ENCODE results near the gene OTULINL.

The OTULINL gene

GRCh38 chr5:14630671-14631070 lies 49.1 kb downstream of the OTULINL start:
- Histone ChIP-seq H3K4me3 (ENCODE audit: low read depth, low read length) (no peak overlapping the region), H3K4me1 (ENCODE audit: control insufficient read depth, insufficient read depth, low read length) (no peaks in the 10 kb centered on the region), H3K27me3 (ENCODE audit: control insufficient read depth, insufficient read depth, low read length) (no peaks in the 10 kb centered on the region), H3K27ac (ENCODE audit: low read depth, low read length) (no peak overlapping the region), H3K9me3 (ENCODE audit: control insufficient read depth, insufficient read depth, low read length) (no peaks in the 10 kb centered on the region), H3K36me3 (ENCODE audit: control insufficient read depth, insufficient read depth, low read length) (no peaks in the 10 kb centered on the region), H3K9ac (ENCODE audit: low read depth, low read length) (no peak overlapping the region)

- Histone ChIP-seq H3K27ac (ENCODE audit: low read depth, low read length) (no peak overlapping the region), H3K27me3 (ENCODE audit: control insufficient read depth, insufficient read depth, low read length) (no peaks in the 10 kb centered on the region), H3K36me3 (ENCODE audit: control insufficient read depth, insufficient read depth, low read length) (no peaks in the 10 kb centered on the region), H3K9me3 (ENCODE audit: control insufficient read depth, insufficient read depth, low read length) (no peaks in the 10 kb centered on the region), H3K4me3 (ENCODE audit: low read depth, low read length) (no peak overlapping the region), H3K9ac (ENCODE audit: low read depth, low read length) (no peak overlapping the region), H3K4me1 (ENCODE audit: control insufficient read depth, insufficient read depth, low read length) (no peaks in the 10 kb centered on the region)
Measured at GRCh38 chr5:14635656-14636055, 54.1 kb downstream of the OTULINL start.

GRCh38 chr5:14640765-14641164 lies 59.2 kb downstream of the OTULINL start:
- Histone ChIP-seq H3K4me3 (ENCODE audit: low read depth, low read length) (no peak overlapping the region), H3K27ac (ENCODE audit: low read depth, low read length) (no peak overlapping the region), H3K4me1 (ENCODE audit: control insufficient read depth, insufficient read depth, low read length) (peaks cover 6% of the 10 kb centered on the region; the same call in 1 of the 2 replicates), H3K9ac (ENCODE audit: low read depth, low read length) (no peak overlapping the region), H3K36me3 (ENCODE audit: control insufficient read depth, insufficient read depth, low read length) (no peaks in the 10 kb centered on the region), H3K9me3 (ENCODE audit: control insufficient read depth, insufficient read depth, low read length) (no peaks in the 10 kb centered on the region), H3K27me3 (ENCODE audit: control insufficient read depth, insufficient read depth, low read length) (no peaks in the 10 kb centered on the region; the same call in 1 of the 2 replicates)

GRCh38 chr5:14644623-14645237 lies 63.1 kb downstream of the OTULINL start:
- no peaks in the 10 kb centered on the region for H3K9me3 ChIP-seq (ENCODE audit: control insufficient read depth, insufficient read depth, low read length)
- H3K4me1 ChIP-seq (ENCODE audit: control insufficient read depth, insufficient read depth, low read length), result peaks cover 6% of the 10 kb centered on the region; the same call in 1 of the 2 replicates
- no peaks in the 10 kb centered on the region; the same call in 1 of the 2 replicates for H3K27me3 ChIP-seq (ENCODE audit: control insufficient read depth, insufficient read depth, low read length)
- H3K9ac ChIP-seq (ENCODE audit: low read depth, low read length), result no peak overlapping the region
- no peak overlapping the region for H3K27ac ChIP-seq (ENCODE audit: low read depth, low read length)
- H3K4me3 ChIP-seq (ENCODE audit: low read depth, low read length), result no peak overlapping the region
- H3K36me3 ChIP-seq (ENCODE audit: control insufficient read depth, insufficient read depth, low read length), result no peaks in the 10 kb centered on the region

GRCh38 chr5:14650052-14650451 lies 68.5 kb downstream of the OTULINL start:
- no peak overlapping the region for H3K9ac ChIP-seq (ENCODE audit: low read depth, low read length)
- H3K9me3 ChIP-seq (ENCODE audit: control insufficient read depth, insufficient read depth, low read length), result no peaks in the 10 kb centered on the region
- no peaks in the 10 kb centered on the region; the same call in 1 of the 2 replicates for H3K27me3 ChIP-seq (ENCODE audit: control insufficient read depth, insufficient read depth, low read length)
- H3K36me3 ChIP-seq (ENCODE audit: control insufficient read depth, insufficient read depth, low read length), result no peaks in the 10 kb centered on the region
- H3K27ac ChIP-seq (ENCODE audit: low read depth, low read length), result no peak overlapping the region
- 0 out of 2 replicates have a peak, but pooled peaks cover 1% of the 10 kb centered on the region for H3K4me1 ChIP-seq (ENCODE audit: control insufficient read depth, insufficient read depth, low read length)
- H3K4me3 ChIP-seq (ENCODE audit: low read depth, low read length), result no peak overlapping the region

- no peak overlapping the region for H3K9ac ChIP-seq (ENCODE audit: low read depth, low read length)
- H3K4me1 ChIP-seq (ENCODE audit: control insufficient read depth, insufficient read depth, low read length), result no peaks in the 10 kb centered on the region
- H3K36me3 ChIP-seq (ENCODE audit: control insufficient read depth, insufficient read depth, low read length), result no peaks in the 10 kb centered on the region
- no peaks in the 10 kb centered on the region for H3K9me3 ChIP-seq (ENCODE audit: control insufficient read depth, insufficient read depth, low read length)
- no peak overlapping the region for H3K4me3 ChIP-seq (ENCODE audit: low read depth, low read length)
- H3K27ac ChIP-seq (ENCODE audit: low read depth, low read length), result no peak overlapping the region
- no peaks in the 10 kb centered on the region for H3K27me3 ChIP-seq (ENCODE audit: control insufficient read depth, insufficient read depth, low read length)
Measured at GRCh38 chr5:14655146-14655741, 73.7 kb downstream of the OTULINL start.

- no peaks in the 10 kb centered on the region for H3K36me3 ChIP-seq (ENCODE audit: control insufficient read depth, insufficient read depth, low read length)
- no peak overlapping the region for H3K27ac ChIP-seq (ENCODE audit: low read depth, low read length)
- H3K27me3 ChIP-seq (ENCODE audit: control insufficient read depth, insufficient read depth, low read length), result no peaks in the 10 kb centered on the region
- no peak overlapping the region for H3K4me3 ChIP-seq (ENCODE audit: low read depth, low read length)
- no peak overlapping the region for H3K9ac ChIP-seq (ENCODE audit: low read depth, low read length)
- no peaks in the 10 kb centered on the region for H3K9me3 ChIP-seq (ENCODE audit: control insufficient read depth, insufficient read depth, low read length)
- no peaks in the 10 kb centered on the region for H3K4me1 ChIP-seq (ENCODE audit: control insufficient read depth, insufficient read depth, low read length)
Measured at GRCh38 chr5:14656898-14657297, 75.3 kb downstream of the OTULINL start.

- no peak overlapping the region for H3K27ac ChIP-seq (ENCODE audit: low read depth, low read length)
Measured at GRCh38 chr5:14659821-14660607, 78.4 kb downstream of the OTULINL start.

GRCh38 chr5:14660833-14661232 lies 79.2 kb downstream of the OTULINL start:
- Histone ChIP-seq H3K9me3 (ENCODE audit: control insufficient read depth, insufficient read depth, low read length) (no peaks in the 10 kb centered on the region), H3K27me3 (ENCODE audit: control insufficient read depth, insufficient read depth, low read length) (peaks cover 16% of the 10 kb centered on the region), H3K4me3 (ENCODE audit: low read depth, low read length) (no peak overlapping the region), H3K4me1 (ENCODE audit: control insufficient read depth, insufficient read depth, low read length) (peaks cover 7% of the 10 kb centered on the region; the same call in 1 of the 2 replicates), H3K9ac (ENCODE audit: low read depth, low read length) (no peak overlapping the region), H3K36me3 (ENCODE audit: control insufficient read depth, insufficient read depth, low read length) (no peaks in the 10 kb centered on the region), H3K27ac (ENCODE audit: low read depth, low read length) (no peak overlapping the region)

More at GRCh38 chr5:14659821-14660607, 78.4 kb downstream of the OTULINL start:
- no peak overlapping the region for H3K9ac ChIP-seq (ENCODE audit: low read depth, low read length)
- H3K27me3 ChIP-seq (ENCODE audit: control insufficient read depth, insufficient read depth, low read length), result peaks cover 8% of the 10 kb centered on the region
- H3K4me3 ChIP-seq (ENCODE audit: low read depth, low read length), result no peak overlapping the region
- H3K36me3 ChIP-seq (ENCODE audit: control insufficient read depth, insufficient read depth, low read length), result no peaks in the 10 kb centered on the region
- H3K9me3 ChIP-seq (ENCODE audit: control insufficient read depth, insufficient read depth, low read length), result no peaks in the 10 kb centered on the region
- peaks cover 5% of the 10 kb centered on the region; the same call in 1 of the 2 replicates for H3K4me1 ChIP-seq (ENCODE audit: control insufficient read depth, insufficient read depth, low read length)

Data from HUES48 (cell line).